OCI-LY7 (cell line): ENCODE measurements around the gene SLC44A2. TPM values are rescaled to one million over a fixed set of nuclear protein-coding genes. Genes with fewer than 3 reads are reported as not detected.

Experiments used
- BruUV-seq: library from RNA; stranded (reverse); fragments of 400-500 nt; replicated peaks from 2 replicates; lab custom pipeline; 2021; lab: Mats Ljungman, UMichigan
- CTCF ChIA-PET: fragments of 300-600 bp; sonication (Branson Sonifier 250); formaldehyde crosslinking; loops from one replicate; lab custom pipeline; 2022; ENCODE audit warnings: antibody characterized with exemption; ENCODE audit not compliant: unreplicated experiment; lab: Charles Lee
- POLR2A ChIA-PET: fragments of 300-600 bp; sonication (Branson Sonifier 250); formaldehyde crosslinking; loops from one replicate; lab custom pipeline; 2022; ENCODE audit warnings: antibody characterized with exemption; lab: Charles Lee
- DNase-seq: peaks from one replicate; pipeline ENCODE4 v3.0.0-alpha.2; 2015; ENCODE audit warnings: low spot score
- H2AFZ ChIP-seq: fragments of 200-600 bp; sonication (generic), shearing (Covaris generic); 2 replicates; pipeline ENCODE4 v1.6.1; 2014; ENCODE audit warnings: mild to moderate bottlenecking, antibody characterized with exemption, low read length, moderate library complexity
- H3K27ac ChIP-seq: fragments of 200-600 bp; sonication (generic); 2 replicates; pipeline ENCODE4 v1.5.1; 2014; ENCODE audit warnings: mixed run types, low read depth, mild to moderate bottlenecking, moderate library complexity, low read length, inconsistent platforms; ENCODE audit not compliant: poor library complexity, severe bottlenecking
- H3K36me3 ChIP-seq: fragments of 200-600 bp; sonication (generic); 2 replicates; pipeline ENCODE4 v1.6.1; 2014; ENCODE audit warnings: mild to moderate bottlenecking, antibody characterized with exemption, low read length, moderate library complexity, mixed read lengths; ENCODE audit not compliant: insufficient read depth
- H3K4me1 ChIP-seq: fragments of 200-600 bp; sonication (generic); 2 replicates; pipeline ENCODE4 v1.5.1; 2014; ENCODE audit warnings: mild to moderate bottlenecking, low read length; ENCODE audit not compliant: insufficient read depth, poor library complexity, severe bottlenecking
- H3K4me2 ChIP-seq: fragments of 200-600 bp; sonication (generic); 2 replicates; pipeline ENCODE4 v1.6.1; 2014; ENCODE audit warnings: mild to moderate bottlenecking, low read length
- H3K4me3 ChIP-seq: fragments of 200-600 bp; sonication (generic); 2 replicates; pipeline ENCODE4 v1.5.1; 2014; ENCODE audit warnings: mild to moderate bottlenecking, low read depth, low read length; ENCODE audit not compliant: poor library complexity, severe bottlenecking
- H3K79me2 ChIP-seq: fragments of 200-600 bp; sonication (generic); 2 replicates; pipeline ENCODE4 v1.6.1; 2016; ENCODE audit warnings: low read depth, mild to moderate bottlenecking, low read length, moderate library complexity, mixed read lengths; ENCODE audit not compliant: insufficient read depth
- H3K9me2 ChIP-seq: fragments of 200-600 bp; sonication (generic); 2 replicates; pipeline ENCODE4 v1.6.1; 2016; ENCODE audit warnings: mild to moderate bottlenecking, low read length, mixed read lengths; ENCODE audit not compliant: insufficient read depth
- H3K9me3 ChIP-seq: fragments of 200-600 bp; sonication (generic); 2 replicates; pipeline ENCODE4 v1.6.1; 2014; ENCODE audit warnings: mild to moderate bottlenecking, mixed run types, low read length, mixed read lengths
- H4K20me1 ChIP-seq: fragments of 200-600 bp; sonication (generic); 2 replicates; pipeline ENCODE4 v1.6.1; 2014; ENCODE audit warnings: mild to moderate bottlenecking, antibody characterized with exemption, low read length, moderate library complexity, mixed read lengths; ENCODE audit not compliant: insufficient read depth
- EZH2phosphoT487 ChIP-seq: fragments of 200-600 bp; sonication (generic); IDR thresholded peaks from 2 replicates; pipeline ENCODE4 v1.6.1; 2018; ENCODE audit warnings: low read depth, borderline replicate concordance, mild to moderate bottlenecking, mixed run types, antibody characterized with exemption, low read length, moderate library complexity, mixed read lengths
- intact Hi-C: fragments of 100-400 bp; cut with micrococcal nuclease; formaldehyde crosslinking; loops from one replicate; pipeline ENCODE4 v1.10.0; 2022; ENCODE audit not compliant: unreplicated experiment
- total RNA-seq, 2 experiments: library from RNA; depleted of rRNA in 1 of 2; stranded (reverse); fragments of >200 nt in 1 of 2; shearing (Covaris generic) in 1 of 2; gene quantifications; 2 replicates each; pipeline ENCODE4 v1.2.3, GENCODE V29; 2014 to 2022
- TF ChIP-seq, protein P1 (sequence below): fragments of 200-600 bp; sonication (generic); conservative IDR thresholded peaks from 2 replicates; pipeline ENCODE4 v1.5.1; 2014; ENCODE audit warnings: mild to moderate bottlenecking, antibody characterized with exemption, low read length, moderate library complexity, mixed read lengths

Gene SLC44A2
- total RNA-seq, 2 experiments from 2014 or later = 115 to 197 TPM

DNA sequence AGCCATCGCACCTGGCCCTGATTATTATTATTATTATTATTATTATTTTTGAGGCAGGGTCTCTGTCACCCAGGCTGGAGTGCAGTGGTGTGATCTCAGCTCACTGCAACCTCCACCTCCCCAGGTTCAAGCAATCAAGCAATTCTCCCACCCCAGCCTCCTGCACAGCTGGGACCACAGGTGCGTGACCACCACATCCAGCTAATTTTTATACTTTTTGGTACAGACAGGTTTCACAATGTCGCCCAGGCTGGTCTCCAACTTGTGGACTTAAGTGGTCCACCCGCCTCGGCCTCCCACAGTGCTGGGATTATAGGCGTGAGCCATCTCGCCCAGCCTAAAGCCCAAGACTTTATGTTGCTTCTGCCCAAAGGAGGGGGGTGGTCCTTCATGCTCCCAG lies 32.2 kb upstream of the SLC44A2 start:
- Histone ChIP-seq H2AFZ (peak overlapping the region; percentile 31; the same call in 1 of the 2 replicates), H3K4me1 (peaks cover 67% of the 10 kb centered on the region), H3K79me2 (no peaks in the 10 kb centered on the region), H3K9me2 (no peaks in the 10 kb centered on the region), H4K20me1 (no peaks in the 10 kb centered on the region), H3K4me2 (peak overlapping the region; percentile 67), H3K36me3 (no peaks in the 10 kb centered on the region), H3K9me3 (no peaks in the 10 kb centered on the region), H3K27ac (peak overlapping the region; percentile 89), H3K4me3 (peak overlapping the region; percentile 16)
- CTCF ChIA-PET = interaction anchor here (1.4 kb wide), 1 partner anchor 9 kb away, joined by 5 read pairs; no protein-coding TSS in a partner anchor
- TF ChIP-seq EZH2phosphoT487 = no peak
- TF ChIP-seq, protein P1, sequence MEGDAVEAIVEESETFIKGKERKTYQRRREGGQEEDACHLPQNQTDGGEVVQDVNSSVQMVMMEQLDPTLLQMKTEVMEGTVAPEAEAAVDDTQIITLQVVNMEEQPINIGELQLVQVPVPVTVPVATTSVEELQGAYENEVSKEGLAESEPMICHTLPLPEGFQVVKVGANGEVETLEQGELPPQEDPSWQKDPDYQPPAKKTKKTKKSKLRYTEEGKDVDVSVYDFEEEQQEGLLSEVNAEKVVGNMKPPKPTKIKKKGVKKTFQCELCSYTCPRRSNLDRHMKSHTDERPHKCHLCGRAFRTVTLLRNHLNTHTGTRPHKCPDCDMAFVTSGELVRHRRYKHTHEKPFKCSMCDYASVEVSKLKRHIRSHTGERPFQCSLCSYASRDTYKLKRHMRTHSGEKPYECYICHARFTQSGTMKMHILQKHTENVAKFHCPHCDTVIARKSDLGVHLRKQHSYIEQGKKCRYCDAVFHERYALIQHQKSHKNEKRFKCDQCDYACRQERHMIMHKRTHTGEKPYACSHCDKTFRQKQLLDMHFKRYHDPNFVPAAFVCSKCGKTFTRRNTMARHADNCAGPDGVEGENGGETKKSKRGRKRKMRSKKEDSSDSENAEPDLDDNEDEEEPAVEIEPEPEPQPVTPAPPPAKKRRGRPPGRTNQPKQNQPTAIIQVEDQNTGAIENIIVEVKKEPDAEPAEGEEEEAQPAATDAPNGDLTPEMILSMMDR = no peak
- intact Hi-C loops = loop anchor here (5.0 kb wide), 1 partner anchor 374 kb away; no protein-coding TSS in a partner anchor
- no TSS peak for BruUV-seq
- POLR2A ChIA-PET = interaction anchor here (1.0 to 1.2 kb wide), 2 partner anchors 10 to 11 kb away, joined by 4 to 6 read pairs; no protein-coding TSS in a partner anchor
- peak; percentile 86 for DNase-seq

DNA sequence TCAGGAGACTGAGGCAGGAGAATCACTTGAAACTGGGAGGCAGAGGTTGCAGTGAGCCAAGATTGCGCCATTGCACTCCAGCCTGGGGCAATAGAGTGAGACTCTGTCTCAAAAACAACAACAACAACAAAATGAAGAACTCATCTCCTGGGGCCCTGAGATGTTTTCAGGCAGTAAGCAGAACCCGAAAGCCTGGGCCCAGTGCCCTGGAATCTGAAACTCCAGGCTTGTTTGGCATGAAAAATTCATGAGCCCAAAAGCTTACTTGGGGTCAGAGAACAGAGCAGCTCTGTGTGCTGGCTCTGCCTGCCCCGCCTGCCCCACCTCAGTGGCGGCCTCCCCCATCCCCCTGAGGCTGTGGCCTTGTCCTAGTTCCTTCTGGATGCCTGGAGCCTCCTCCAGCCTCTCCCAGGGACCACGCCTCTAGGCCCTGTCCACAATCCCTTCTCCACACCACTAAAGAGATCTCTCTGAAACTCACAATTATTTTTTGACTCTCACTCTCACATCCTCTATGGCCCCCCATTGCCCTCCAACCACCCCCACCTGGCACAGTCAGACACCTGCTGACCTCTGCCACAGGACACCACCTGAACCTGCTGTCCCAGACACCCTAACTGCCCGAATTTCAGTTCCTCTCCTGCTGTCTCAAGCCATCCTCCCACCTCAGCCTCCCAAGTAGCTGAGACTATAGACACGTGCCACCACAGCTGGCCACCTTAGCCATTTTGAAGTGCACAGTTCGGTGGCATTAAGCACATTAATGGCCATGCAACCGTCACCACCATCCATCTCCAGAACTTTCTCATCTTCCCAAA lies 31.3 kb upstream of the SLC44A2 start:
- peak overlapping the region; percentile 89 for H3K27ac ChIP-seq
- H4K20me1 ChIP-seq = no peaks in the 10 kb centered on the region
- H3K4me2 ChIP-seq = peak overlapping the region; percentile 67
- TF ChIP-seq, protein P1 = no peak
- TF ChIP-seq EZH2phosphoT487 = no peak
- ChIA-PET CTCF (no interaction called here), POLR2A (interaction anchor here (0.6 to 1.9 kb wide), 2 partner anchors 10 to 42 kb away, joined by 3 to 8 read pairs; no protein-coding TSS in a partner anchor)
- intact Hi-C loops = loop anchor here (1.0 to 5.0 kb wide), 2 partner anchors 8 to 373 kb away; no protein-coding TSS in a partner anchor
- no peaks in the 10 kb centered on the region for H3K36me3 ChIP-seq
- peak; percentile 95 for DNase-seq
- H3K4me3 ChIP-seq = peak overlapping the region; percentile 20
- peaks cover 71% of the 10 kb centered on the region for H3K4me1 ChIP-seq
- no peaks in the 10 kb centered on the region for H3K79me2 ChIP-seq
- H3K9me2 ChIP-seq = no peaks in the 10 kb centered on the region
- H3K9me3 ChIP-seq = no peaks in the 10 kb centered on the region
- BruUV-seq = no TSS peak
- H2AFZ ChIP-seq = peak overlapping the region; percentile 31; the same call in 1 of the 2 replicates
